ENCODE measurements around the gene GMFB.
"Not testable (repeated sequence)": the region's sequence is repeated elsewhere in the genome, so short reads cannot be mapped to it uniquely, and the experiment has no call there.

GMFB gene

DNA sequence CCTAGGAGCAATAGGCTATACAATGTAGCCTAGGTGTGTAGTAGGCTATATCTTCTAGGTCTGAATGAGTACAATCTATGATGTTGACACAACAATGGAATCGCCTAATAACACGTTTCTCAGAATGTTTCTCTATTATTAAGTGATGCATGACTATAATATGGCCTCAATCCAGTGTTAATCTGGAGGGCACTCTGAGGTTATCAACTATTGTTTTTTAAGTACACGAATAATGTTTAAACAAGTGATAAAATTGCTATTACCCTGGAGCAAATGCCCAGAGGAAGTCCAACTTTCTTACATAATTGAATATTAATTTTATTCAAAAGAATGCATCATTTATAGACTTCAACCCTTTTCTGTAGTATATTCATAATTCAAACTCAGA is 31.2 kb downstream of the GMFB start:
- no peak for DNase-seq

GRCh38 chr14:54456820-54457608 is 31.8 kb downstream of the GMFB start:
- DNase-seq: not testable (repeated sequence)

DNA sequence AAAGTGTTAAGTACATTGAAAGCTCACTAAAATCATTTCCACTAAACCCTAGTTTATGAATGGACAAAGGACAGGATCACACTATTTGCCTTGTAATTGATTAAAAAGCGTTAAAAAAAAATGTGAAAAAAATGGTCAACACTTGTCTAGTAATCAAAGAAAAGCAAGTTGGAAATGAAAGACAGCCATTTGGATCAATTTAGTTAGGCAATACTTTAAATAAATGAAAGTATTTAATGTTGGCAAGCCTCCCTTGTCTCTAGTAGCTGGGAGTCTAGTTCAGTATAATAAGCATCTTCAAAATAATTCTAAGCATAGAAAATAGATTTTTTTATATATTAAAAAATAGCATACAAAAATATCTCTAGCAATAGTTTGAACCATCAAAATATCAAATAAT is 33.4 kb downstream of the GMFB start:
- no peak for DNase-seq

DNA sequence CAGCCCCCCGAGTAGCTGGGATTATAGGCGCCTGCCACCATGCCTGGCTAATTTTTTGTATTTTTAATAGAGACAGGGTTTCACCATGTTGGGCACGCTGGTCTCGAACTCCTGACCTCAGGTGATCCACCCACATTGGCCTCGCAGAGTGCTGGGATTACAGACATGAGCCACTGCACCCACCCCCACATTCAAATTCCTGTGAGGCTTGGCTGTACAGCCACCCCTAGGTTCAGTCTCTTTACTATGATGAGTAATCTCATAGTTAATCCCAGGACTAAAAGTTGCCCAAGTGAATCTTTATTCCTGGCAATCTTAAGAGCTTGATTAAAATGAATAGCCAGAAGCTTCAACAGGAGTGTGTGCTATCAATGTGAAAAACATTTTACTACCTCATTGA is 34.8 kb downstream of the GMFB start:
- DNase-seq: not testable (repeated sequence)

- DNase-seq: no peak
Observed at GRCh38 chr14:54453252-54453651, 35.5 kb downstream of the GMFB start.

GRCh38 chr14:54451961-54452360 is 36.8 kb downstream of the GMFB start:
- DNase-seq: no peak

DNA sequence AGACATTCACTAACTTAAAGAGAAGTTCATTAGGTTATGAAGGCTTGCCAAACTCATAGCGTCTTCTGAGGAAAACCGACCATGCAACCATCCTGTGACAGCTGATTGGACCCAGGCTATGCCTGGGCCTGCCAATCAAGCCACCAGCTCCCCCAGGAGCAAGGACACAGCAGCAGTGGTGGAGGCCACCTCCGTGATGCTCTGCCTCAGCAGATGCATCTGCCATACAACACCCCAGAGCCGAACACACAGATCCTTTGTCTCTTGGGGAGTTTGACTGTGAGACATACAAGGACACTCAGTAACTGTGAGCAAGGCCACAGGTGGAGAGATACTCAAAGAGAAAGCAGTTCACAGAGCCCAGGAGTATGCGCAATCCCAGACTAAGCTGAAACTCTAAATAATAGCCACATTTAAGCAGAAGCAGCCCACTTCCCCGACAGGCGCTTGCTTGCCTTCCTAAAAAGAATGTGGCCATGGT is 37.6 kb downstream of the GMFB start:
- no peak for DNase-seq

DNA sequence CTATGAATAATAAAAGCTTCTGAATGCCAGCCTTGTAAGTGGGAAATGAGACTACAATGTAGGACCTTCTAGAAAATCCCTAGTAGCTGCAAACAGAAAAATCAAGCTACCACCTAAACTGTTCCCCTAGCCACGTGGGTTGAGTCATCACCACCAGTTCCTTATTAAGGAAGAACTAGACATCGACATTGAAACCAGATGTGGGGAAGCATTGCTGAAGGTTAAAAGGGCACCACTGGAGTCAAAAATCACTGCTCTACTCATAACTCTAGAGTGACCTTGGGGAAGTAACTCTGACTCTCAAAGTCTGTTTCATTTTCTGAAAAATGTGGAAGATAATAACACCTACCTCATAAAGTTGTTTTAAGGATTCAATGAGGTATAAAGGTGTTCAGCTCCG is 38.2 kb downstream of the GMFB start:
- DNase-seq: no peak

GRCh38 chr14:54447231-54447692 is 41.5 kb downstream of the GMFB start:
- no peak for DNase-seq

DNA sequence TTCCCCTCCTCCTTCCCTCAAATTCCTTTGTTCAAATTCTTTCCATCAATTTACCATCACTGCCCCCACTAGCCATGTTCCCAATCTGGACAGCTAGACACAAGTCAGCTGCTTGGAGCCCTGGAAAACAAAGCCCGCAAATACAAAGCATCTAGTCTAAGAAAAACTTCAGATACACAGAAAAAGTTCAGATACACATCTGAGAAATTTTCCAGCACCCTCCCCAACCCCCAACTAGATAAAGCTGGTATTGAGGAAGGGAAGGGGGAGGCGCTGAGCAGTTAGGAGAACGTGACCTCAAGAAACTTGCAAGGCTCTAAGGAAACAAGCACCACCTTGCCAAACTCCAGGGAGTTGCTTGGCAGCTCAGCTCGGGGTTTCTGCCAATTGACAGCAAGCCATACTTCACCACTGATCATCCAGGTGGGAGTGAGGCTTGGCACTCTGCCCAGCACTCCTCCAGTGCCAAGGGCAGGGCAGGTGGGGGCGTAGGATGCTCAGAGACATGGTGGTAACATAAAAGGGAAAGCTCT is 42.6 kb downstream of the GMFB start:
- peak; percentile 75 for DNase-seq

- no peak for DNase-seq
Observed at GRCh38 chr14:54444681-54445080, 44.1 kb downstream of the GMFB start.

- DNase-seq: no peak
Observed at GRCh38 chr14:54443981-54444380, 44.8 kb downstream of the GMFB start.

- not testable (repeated sequence) for DNase-seq
Observed at GRCh38 chr14:54442961-54443360, 45.8 kb downstream of the GMFB start.

GRCh38 chr14:54440873-54441868 is 47.6 kb downstream of the GMFB start, which contains the start of gene CNIH1:
CNIH1 (minus strand) TSS chr14:54441374; CDS start chr14:54441327, 47 bp downstream.
- peak; percentile 86 for DNase-seq

DNA sequence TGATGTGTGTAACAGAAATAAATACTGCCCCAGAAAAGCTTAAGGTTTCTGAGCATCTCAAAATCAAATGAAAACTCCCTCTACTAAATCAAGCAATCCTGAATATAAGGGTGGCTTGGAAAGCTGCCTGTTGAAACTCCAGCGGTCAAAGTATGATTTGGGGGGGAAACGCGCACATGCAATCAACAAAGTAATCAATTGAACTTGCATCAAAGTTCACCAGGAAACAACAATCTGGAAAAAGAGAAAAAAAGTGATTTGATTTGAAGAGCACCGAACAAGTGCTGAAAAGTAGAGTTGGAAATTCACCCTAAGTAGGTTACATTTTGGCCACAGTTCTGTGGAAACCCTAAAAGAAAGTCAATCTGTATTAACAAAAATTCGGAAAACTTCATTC is 48.3 kb downstream of the GMFB start:
- DNase-seq: no peak

GRCh38 chr14:54440037-54440436 is 48.7 kb downstream of the GMFB start:
- DNase-seq: no peak

DNA sequence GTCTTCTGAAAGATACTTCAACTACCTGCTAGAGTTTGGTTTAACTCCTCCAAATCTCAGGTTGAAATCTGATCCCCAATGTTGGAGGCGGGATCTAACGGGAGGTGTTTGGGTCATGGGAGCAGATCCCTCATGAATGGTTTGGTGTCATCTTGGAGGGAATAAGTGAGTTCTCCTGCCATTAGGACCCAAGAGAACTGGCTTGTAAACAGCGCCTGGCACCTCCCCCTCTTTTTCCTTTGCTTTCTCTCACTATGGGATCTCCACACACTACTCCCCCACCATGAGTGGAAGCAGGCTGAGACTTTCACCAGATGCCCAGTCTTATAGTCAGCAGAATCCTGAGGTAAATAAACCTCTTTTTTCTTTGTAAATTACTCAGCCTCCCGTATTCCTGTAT is 50.1 kb downstream of the GMFB start:
- DNase-seq: no peak

DNA sequence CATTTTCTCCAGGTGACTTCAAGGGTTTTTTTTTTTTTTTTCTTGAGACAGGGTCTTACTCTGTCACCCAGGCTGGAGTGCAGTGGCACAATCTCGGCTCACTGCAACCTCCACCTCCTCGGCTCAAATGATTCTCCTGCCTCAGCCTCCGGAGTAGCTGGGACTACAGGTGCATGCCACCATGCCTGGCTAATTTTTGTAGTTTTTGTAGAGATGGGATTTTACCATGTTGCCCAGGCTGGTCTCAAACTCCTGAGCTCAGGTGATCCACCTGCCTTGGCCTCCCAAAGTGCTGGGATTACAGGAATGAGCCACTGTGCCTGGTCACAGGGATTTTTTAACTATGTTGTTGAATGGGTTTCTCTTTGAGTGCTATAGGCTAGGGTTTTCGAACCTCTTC is 50.8 kb downstream of the GMFB start:
- not testable (repeated sequence) for DNase-seq

DNA sequence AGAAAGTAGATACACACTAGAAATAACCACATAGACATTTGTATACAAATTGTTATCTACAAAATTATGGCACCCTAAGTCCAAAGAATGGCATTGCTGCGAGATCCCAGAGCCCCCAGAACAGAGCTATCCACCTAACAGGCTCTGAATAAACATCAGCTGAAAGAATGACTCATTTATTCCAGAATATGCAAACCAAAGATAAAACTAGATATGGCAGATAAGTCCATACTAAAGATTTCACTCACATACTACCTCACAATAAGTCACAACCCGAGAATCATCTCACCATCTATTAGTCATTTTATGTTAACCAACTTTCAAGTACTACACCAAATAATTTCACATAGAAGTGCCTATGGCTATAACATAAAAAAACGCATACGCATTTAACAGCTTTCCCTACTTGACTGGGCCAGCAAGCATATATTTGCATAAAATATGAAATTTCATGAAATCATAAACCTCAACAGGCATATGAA is 53.2 kb downstream of the GMFB start:
- DNase-seq: no peak

GRCh38 chr14:54428527-54428926 is 60.3 kb downstream of the GMFB start:
- DNase-seq: no peak

- DNase-seq: no peak
Observed at GRCh38 chr14:54427871-54428270, 60.9 kb downstream of the GMFB start.

GRCh38 chr14:54425537-54426274 is 63.1 kb downstream of the GMFB start:
- DNase-seq: no peak
